Progenitor cell of endocrine pancreas (in vitro differentiated cells): Measurements from ENCODE around the gene SCYL1. TPM values are rescaled to one million over a fixed set of nuclear protein-coding genes. Genes with fewer than 3 reads are reported as not detected.

Experiments
- DNase-seq: peaks from one replicate; pipeline ENCODE4 v3.0.0; 2021; ENCODE audit warnings: low spot score; ENCODE audit not compliant: unreplicated experiment
- H3K27ac Mint-ChIP-seq: 2 replicates; pipeline ENCODE4 v1.8.0; 2021; ENCODE audit warnings: mild to moderate bottlenecking, moderate library complexity, mixed read lengths
- H3K27me3 Mint-ChIP-seq: 2 replicates; pipeline ENCODE4 v1.8.0; 2021; ENCODE audit warnings: mixed read lengths
- H3K36me3 Mint-ChIP-seq: 2 replicates; pipeline ENCODE4 v1.8.0; 2022; ENCODE audit warnings: mixed read lengths; ENCODE audit not compliant: insufficient read depth
- H3K4me1 Mint-ChIP-seq: 2 replicates; pipeline ENCODE4 v1.8.0; 2021; ENCODE audit warnings: low read depth, mixed read lengths
- H3K4me3 Mint-ChIP-seq: 2 replicates; pipeline ENCODE4 v1.8.0; 2021; ENCODE audit warnings: low read depth, mild to moderate bottlenecking, moderate library complexity, mixed read lengths
- H3K9me3 Mint-ChIP-seq: 2 replicates; pipeline ENCODE4 v1.8.0; 2021; ENCODE audit warnings: low read depth, mixed read lengths
- CTCF ChIP-seq: fragments of 200-600 bp; sonication (generic); IDR thresholded peaks from one replicate; pipeline ENCODE4 v1.5.0; 2021; ENCODE audit warnings: antibody characterized with exemption, mild to moderate bottlenecking; ENCODE audit not compliant: unreplicated experiment
- total RNA-seq: library from RNA; stranded (reverse); gene quantifications from 2 replicates; pipeline ENCODE4 v1.2.1, GENCODE V29; 2021

Gene SCYL1
- total RNA-seq, 1 donor from 2014 or later: 61.4 TPM

- no peaks in the 10 kb centered on the region for H3K27me3 Mint-ChIP-seq
- H3K9me3 Mint-ChIP-seq: no peaks in the 10 kb centered on the region
- peak; percentile 75 for DNase-seq
- TF ChIP-seq CTCF: no peak
- peak overlapping the region; percentile 43 for H3K4me3 Mint-ChIP-seq
- no peaks in the 10 kb centered on the region for H3K36me3 Mint-ChIP-seq
- peak overlapping the region; percentile 98 for H3K27ac Mint-ChIP-seq
- peaks cover 57% of the 10 kb centered on the region for H3K4me1 Mint-ChIP-seq
Measured at GRCh38 chr11:65487467-65488272, 37.2 kb upstream of the SCYL1 start.

- Mint-ChIP-seq H3K9me3 (no peaks in the 10 kb centered on the region), H3K27me3 (no peaks in the 10 kb centered on the region), H3K36me3 (no peaks in the 10 kb centered on the region), H3K27ac (peak overlapping the region; percentile 98), H3K4me1 (peaks cover 62% of the 10 kb centered on the region), H3K4me3 (peak overlapping the region; percentile 43)
- DNase-seq: no peak
- no peak for TF ChIP-seq CTCF
Measured at GRCh38 chr11:65488273-65489034, 36.4 kb upstream of the SCYL1 start.

GRCh38 chr11:65489035-65489705, 35.7 kb upstream of the SCYL1 start:
- no peaks in the 10 kb centered on the region for H3K36me3 Mint-ChIP-seq
- peak overlapping the region; percentile 98 for H3K27ac Mint-ChIP-seq
- H3K27me3 Mint-ChIP-seq: no peaks in the 10 kb centered on the region
- H3K9me3 Mint-ChIP-seq: no peaks in the 10 kb centered on the region
- no peak for DNase-seq
- peaks cover 62% of the 10 kb centered on the region for H3K4me1 Mint-ChIP-seq
- TF ChIP-seq CTCF: no peak
- H3K4me3 Mint-ChIP-seq: peak overlapping the region; percentile 37

- Mint-ChIP-seq H3K4me1 (peaks cover 66% of the 10 kb centered on the region), H3K27me3 (no peaks in the 10 kb centered on the region), H3K27ac (peak overlapping the region; percentile 98), H3K4me3 (peak overlapping the region; percentile 37), H3K36me3 (no peaks in the 10 kb centered on the region), H3K9me3 (no peaks in the 10 kb centered on the region)
- no peak for DNase-seq
- TF ChIP-seq CTCF: no peak
Measured at GRCh38 chr11:65489706-65490320, 35.1 kb upstream of the SCYL1 start.

GRCh38 chr11:65491163-65491465, 33.8 kb upstream of the SCYL1 start:
- no peaks in the 10 kb centered on the region for H3K9me3 Mint-ChIP-seq
- H3K36me3 Mint-ChIP-seq: no peaks in the 10 kb centered on the region
- no peak for DNase-seq
- TF ChIP-seq CTCF: no peak
- H3K4me1 Mint-ChIP-seq: peaks cover 59% of the 10 kb centered on the region
- no peaks in the 10 kb centered on the region for H3K27me3 Mint-ChIP-seq
- H3K4me3 Mint-ChIP-seq: no peak overlapping the region
- peak overlapping the region; percentile 98 for H3K27ac Mint-ChIP-seq
